GM12892 (cell line): ENCODE data around the gene ATP9B.
"Not testable (repeated sequence)": the region's sequence is repeated elsewhere in the genome, so short reads cannot be mapped to it uniquely, and the experiment has no call there.

Experiments
- DNase-seq: peaks from one replicate; pipeline ENCODE4 v3.0.0; 2011; ENCODE audit not compliant: insufficient read length
- FAIRE-seq: peaks from 2 replicates; lab custom pipeline; 2011; peaks lifted over from hg19 to GRCh38; lab: Jason Lieb, UNC
- POLR2A ChIP-seq: IDR thresholded peaks from 2 replicates; pipeline ENCODE4 v1.6.1; 2011; ENCODE audit warnings: low read depth, low read length, control low read depth
- POLR2AphosphoS5 ChIP-seq: IDR thresholded peaks from 2 replicates; pipeline ENCODE4 v1.6.1; 2011; ENCODE audit warnings: low read depth, low read length, control low read depth
- TAF1 ChIP-seq: IDR thresholded peaks from 2 replicates; pipeline ENCODE4 v1.6.1; 2011; ENCODE audit warnings: low read depth, mild to moderate bottlenecking, control low read depth, low read length, borderline replicate concordance

Gene ATP9B

GRCh38 chr18:79257480-79257879, 188.3 kb downstream of the ATP9B start:
- FAIRE-seq (no peak), DNase-seq (no peak)
- TF ChIP-seq POLR2AphosphoS5 = no peak
- TF ChIP-seq TAF1 = no peak
- no peak for TF ChIP-seq POLR2A

GRCh38 chr18:79258447-79258846, 189.3 kb downstream of the ATP9B start:
- FAIRE-seq = peak; percentile 36
- TF ChIP-seq TAF1 (no peak), POLR2AphosphoS5 (no peak), POLR2A (no peak)
- no peak for DNase-seq

GRCh38 chr18:79259218-79259617, 190.0 kb downstream of the ATP9B start:
- no peak for DNase-seq
- no peak for FAIRE-seq
- no peak for TF ChIP-seq POLR2AphosphoS5
- TF ChIP-seq TAF1 = no peak
- TF ChIP-seq POLR2A = no peak

DNA sequence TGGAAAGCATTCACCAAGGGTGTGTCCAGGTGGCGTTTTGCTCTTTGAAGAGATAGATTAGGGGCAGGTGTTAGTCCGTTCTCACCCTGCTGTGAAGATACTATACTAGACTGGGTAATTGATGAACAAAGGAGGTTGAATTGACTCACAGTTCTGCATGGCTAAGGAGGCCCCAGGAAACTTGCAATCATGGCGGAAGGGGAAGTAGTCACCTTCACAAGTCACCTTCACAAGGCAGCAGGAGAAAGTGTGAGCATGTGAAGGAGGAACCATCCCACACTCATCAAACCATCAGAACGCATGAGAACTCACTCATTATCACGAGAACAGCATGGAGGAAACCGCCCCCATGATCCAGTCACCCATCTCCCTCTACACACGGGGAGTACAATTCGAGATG, 190.8 kb downstream of the ATP9B start:
- DNase-seq = no peak
- FAIRE-seq = no peak
- TF ChIP-seq POLR2AphosphoS5 (no peak), TAF1 (no peak), POLR2A (no peak)

- no peak for TF ChIP-seq POLR2AphosphoS5
- no peak for TF ChIP-seq POLR2A
- no peak for TF ChIP-seq TAF1
- FAIRE-seq = no peak
- no peak for DNase-seq
These were observed 191.3 kb downstream of the ATP9B start for GRCh38 chr18:79260510-79260909.

GRCh38 chr18:79265068-79265467, 195.9 kb downstream of the ATP9B start:
- DNase-seq, FAIRE-seq: not testable (repeated sequence)

DNA sequence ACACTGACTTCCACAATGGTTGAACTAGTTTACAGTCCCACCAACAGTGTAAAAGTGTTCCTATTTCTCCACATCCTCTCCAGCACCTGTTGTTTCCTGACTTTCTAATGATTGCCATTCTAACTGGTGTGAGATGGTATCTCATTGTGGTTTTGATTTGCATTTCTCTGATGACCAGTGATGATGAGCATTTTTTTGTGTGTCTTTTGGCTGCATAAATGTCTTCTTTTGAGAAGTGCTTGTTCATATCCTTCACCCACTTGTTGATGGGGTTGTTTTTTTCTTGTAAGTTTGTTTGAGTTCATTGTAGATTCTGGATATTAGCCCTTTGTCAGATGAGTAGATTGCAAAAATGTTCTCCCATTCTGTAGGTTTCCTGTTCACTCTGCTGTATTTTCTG, 202.6 kb downstream of the ATP9B start:
- not testable (repeated sequence) for FAIRE-seq, DNase-seq

GRCh38 chr18:79272916-79273315, 203.7 kb downstream of the ATP9B start:
- FAIRE-seq (no peak), DNase-seq (no peak)
- no peak for TF ChIP-seq POLR2AphosphoS5
- TF ChIP-seq POLR2A = no peak
- TF ChIP-seq TAF1 = no peak

- FAIRE-seq = peak; percentile 17
- TF ChIP-seq TAF1 (no peak), POLR2AphosphoS5 (no peak), POLR2A (no peak)
- no peak for DNase-seq
These were observed 205.6 kb downstream of the ATP9B start for GRCh38 chr18:79274823-79275222.

DNA sequence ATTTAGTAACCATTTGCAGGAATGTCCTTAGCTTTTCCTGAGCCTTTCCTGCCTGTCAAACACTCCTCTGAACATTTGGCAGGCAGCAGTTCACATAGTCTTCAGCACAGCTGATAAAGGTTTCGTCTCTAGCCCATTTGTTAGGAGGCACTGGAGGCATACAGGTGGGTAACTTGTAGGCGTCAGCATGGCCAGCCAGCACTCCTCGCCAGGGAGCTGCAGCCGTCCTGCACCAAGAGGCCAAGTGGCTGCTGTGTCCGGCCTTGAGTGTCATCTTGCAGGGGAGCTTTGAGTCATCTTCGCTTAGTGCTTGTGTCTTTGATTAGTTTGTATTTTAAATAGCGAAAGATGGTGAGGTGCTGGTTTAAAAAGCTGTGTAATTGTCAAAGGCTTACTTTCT, 206.3 kb downstream of the ATP9B start:
- no peak for DNase-seq
- FAIRE-seq = no peak
- no peak for TF ChIP-seq TAF1

GRCh38 chr18:79275992-79276391, 206.8 kb downstream of the ATP9B start:
- TF ChIP-seq TAF1 (no peak), POLR2A (no peak), POLR2AphosphoS5 (no peak)
- no peak for FAIRE-seq
- DNase-seq = no peak

DNA sequence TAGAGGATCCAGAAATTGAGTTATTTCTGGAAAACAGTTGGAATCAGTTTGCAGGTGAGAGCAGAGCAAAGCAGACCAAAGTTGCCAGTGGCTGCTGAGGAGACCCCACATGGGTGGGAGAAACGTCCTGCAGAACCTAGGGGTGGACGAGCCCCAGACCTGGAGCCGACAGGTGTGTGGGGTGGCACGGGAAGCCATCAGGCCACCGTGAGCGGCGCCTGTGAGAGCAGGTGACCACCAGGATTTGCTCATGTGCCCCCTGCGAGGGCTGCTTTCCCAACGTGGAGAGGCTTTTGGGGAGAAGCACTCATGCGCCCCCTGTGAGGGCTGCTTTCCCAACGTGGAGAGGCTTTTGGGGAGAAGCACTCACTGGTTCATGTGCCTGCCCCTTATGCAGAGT, 209.7 kb downstream of the ATP9B start:
- no peak for DNase-seq
- TF ChIP-seq POLR2AphosphoS5 (no peak), POLR2A (no peak), TAF1 (no peak)
- no peak for FAIRE-seq

DNA sequence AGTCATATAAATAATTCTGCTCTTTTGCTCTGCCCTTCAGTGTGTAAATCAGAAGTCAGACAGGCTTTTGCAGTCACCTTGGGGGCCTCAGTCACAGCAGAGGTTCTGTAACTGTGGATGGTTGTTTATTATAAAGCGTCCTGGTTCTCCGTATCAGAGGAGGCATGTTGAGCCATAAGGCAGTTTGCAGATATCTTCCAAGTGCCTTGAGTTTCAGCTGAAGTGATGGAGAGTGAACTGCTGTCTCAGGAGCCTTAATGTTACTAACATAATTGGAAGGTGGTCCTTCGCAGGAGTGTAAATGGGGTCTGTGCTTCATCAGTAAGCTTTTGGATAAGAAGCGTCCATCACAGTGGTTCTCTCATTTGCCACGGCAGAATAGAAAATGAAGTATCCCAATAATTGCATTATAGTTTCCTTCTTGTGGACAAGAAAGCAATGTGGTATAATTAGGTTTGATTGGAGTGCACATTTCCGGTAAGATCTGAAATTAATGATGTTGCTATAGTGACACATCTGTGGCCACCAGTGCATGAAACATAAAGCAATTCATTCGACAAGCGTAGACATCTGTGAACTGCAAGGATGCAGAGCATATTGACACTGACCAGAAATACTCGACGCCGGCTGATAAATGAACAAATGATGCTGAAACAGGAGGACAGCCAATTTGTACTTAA, 214.1 kb downstream of the ATP9B start:
- TF ChIP-seq POLR2AphosphoS5 (no peak), TAF1 (no peak), POLR2A (no peak)
- no peak for FAIRE-seq
- no peak for DNase-seq
